NT2/D1 (cell line): ENCODE data around the gene TJP1.

Source experiments
- SUZ12 ChIP-seq: IDR thresholded peaks from 2 replicates; pipeline ENCODE4 v1.6.1; 2011; ENCODE audit not compliant: insufficient read length, insufficient read depth; ENCODE audit errors: extremely low read depth
- YY1 ChIP-seq: IDR thresholded peaks from 2 replicates; pipeline ENCODE4 v1.6.1; 2011; ENCODE audit not compliant: insufficient read length, insufficient read depth

- no peak for TF ChIP-seq YY1
- TF ChIP-seq SUZ12 = no peak
These were observed 141.0 kb downstream of the TJP1 start for GRCh38 chr15:29681166-29681845.
